SH-SY5Y (cell line): ENCODE measurements around the gene SGF29.

Source experiments
- GATA2 ChIP-seq: IDR thresholded peaks from 2 replicates; pipeline ENCODE4 v1.6.1; 2011; ENCODE audit warnings: mild to moderate bottlenecking, low read depth, low read length
- GATA3 ChIP-seq: IDR thresholded peaks from 2 replicates; pipeline ENCODE4 v1.6.1; 2011; ENCODE audit warnings: low read depth, mild to moderate bottlenecking, low read length, moderate library complexity

Gene SGF29

GRCh38 chr16:28548306-28548802, 5.4 kb upstream of the SGF29 start:
- TF ChIP-seq GATA3: no peak

GRCh38 chr16:28549301-28549899, 4.3 kb upstream of the SGF29 start:
- TF ChIP-seq GATA3: no peak
- TF ChIP-seq GATA2: no peak

- TF ChIP-seq GATA2 (no peak), GATA3 (no peak)
Measured at GRCh38 chr16:28554634-28555423, 1.1 kb downstream of the SGF29 start.

GRCh38 chr16:28555561-28555960, 1.8 kb downstream of the SGF29 start:
- TF ChIP-seq GATA2 (no peak), GATA3 (no peak)

- TF ChIP-seq GATA3 (no peak), GATA2 (no peak)
Measured at GRCh38 chr16:28556914-28557320, 3.2 kb downstream of the SGF29 start.

GRCh38 chr16:28558456-28558855, 4.7 kb downstream of the SGF29 start:
- TF ChIP-seq GATA3: no peak
- TF ChIP-seq GATA2: no peak

- TF ChIP-seq GATA2: no peak
- TF ChIP-seq GATA3: no peak
Measured at GRCh38 chr16:28561557-28562187, 8.0 kb downstream of the SGF29 start.

- no peak for TF ChIP-seq GATA3
- TF ChIP-seq GATA2: no peak
Measured at GRCh38 chr16:28562199-28562598, 8.5 kb downstream of the SGF29 start.

- TF ChIP-seq GATA3 (no peak), GATA2 (no peak)
Measured at GRCh38 chr16:28563218-28563617, 9.5 kb downstream of the SGF29 start.

- TF ChIP-seq GATA3 (no peak), GATA2 (no peak)
Measured at GRCh38 chr16:28567292-28567691, 13.6 kb downstream of the SGF29 start.

- TF ChIP-seq GATA3: no peak
- no peak for TF ChIP-seq GATA2
Measured at GRCh38 chr16:28569021-28569420, 15.3 kb downstream of the SGF29 start.

- TF ChIP-seq GATA2 (no peak), GATA3 (no peak)
Measured at GRCh38 chr16:28569968-28570752, 16.4 kb downstream of the SGF29 start.

- TF ChIP-seq GATA3 (no peak), GATA2 (no peak)
Measured at GRCh38 chr16:28572696-28573510, 19.2 kb downstream of the SGF29 start.
